H9 (cell line): Measurements from ENCODE around the gene FAM72A. TPM values are rescaled to one million over a fixed set of nuclear protein-coding genes. Genes with fewer than 3 reads are reported as not detected.
"Not testable (repeated sequence)": the region's sequence is repeated elsewhere in the genome, so short reads cannot be mapped to it uniquely, and the experiment has no call there.

Source experiments
- DNase-seq: peaks from one replicate; pipeline ENCODE4 v3.0.0-alpha.2; 2017
- H2AFZ ChIP-seq: one replicate; pipeline ENCODE4 v1.6.1; 2013; ENCODE audit warnings: mild to moderate bottlenecking, low read length, control low read depth, moderate library complexity
- H2AK5ac ChIP-seq: 2 replicates; pipeline ENCODE4 v1.6.1; 2013; ENCODE audit warnings: low read length, control low read depth, mixed read lengths; ENCODE audit not compliant: insufficient read length
- H2BK120ac ChIP-seq: one replicate; pipeline ENCODE4 v1.6.1; 2013; ENCODE audit warnings: low read depth, mild to moderate bottlenecking, low read length, control low read depth, inconsistent platforms; ENCODE audit not compliant: poor library complexity, severe bottlenecking
- H2BK12ac ChIP-seq: 2 replicates; pipeline ENCODE4 v1.6.1; 2013; ENCODE audit warnings: low read length, control low read depth, mixed read lengths, low read depth; ENCODE audit not compliant: insufficient read length
- H2BK15ac ChIP-seq: 2 replicates; pipeline ENCODE4 v1.6.1; 2013; ENCODE audit warnings: low read depth, low read length, control low read depth
- H2BK20ac ChIP-seq: one replicate; pipeline ENCODE4 v1.6.1; 2013; ENCODE audit warnings: low read depth, mild to moderate bottlenecking, low read length, control low read depth, inconsistent platforms; ENCODE audit not compliant: poor library complexity, severe bottlenecking
- H2BK5ac ChIP-seq: 2 replicates; pipeline ENCODE4 v1.6.1; 2013; ENCODE audit warnings: low read length, control low read depth, mixed read lengths; ENCODE audit not compliant: insufficient read length
- H3K14ac ChIP-seq: 2 replicates; pipeline ENCODE4 v1.6.1; 2013; ENCODE audit warnings: low read length, control low read depth; ENCODE audit not compliant: insufficient read depth
- H3K18ac ChIP-seq: 2 replicates; pipeline ENCODE4 v1.6.1; 2013; ENCODE audit warnings: low read depth, mild to moderate bottlenecking, mixed read lengths, low read length, control low read depth; ENCODE audit not compliant: insufficient read length
- H3K23ac ChIP-seq: 2 replicates; pipeline ENCODE4 v1.6.1; 2013; ENCODE audit warnings: low read length, control low read depth, mixed read lengths, low read depth; ENCODE audit not compliant: insufficient read length
- H3K23me2 ChIP-seq: 2 replicates; pipeline ENCODE4 v1.6.1; 2013; ENCODE audit warnings: low read depth, mild to moderate bottlenecking, mixed read lengths, low read length, control low read depth; ENCODE audit not compliant: insufficient read length, poor library complexity, severe bottlenecking
- H3K27ac ChIP-seq: 2 replicates; pipeline ENCODE4 v1.5.1; 2013; ENCODE audit warnings: low read length, control low read depth, mixed read lengths, low read depth; ENCODE audit not compliant: insufficient read length
- H3K27me3 ChIP-seq: 2 replicates; pipeline ENCODE4 v1.6.1; 2013; ENCODE audit warnings: low read length, control low read depth, inconsistent platforms; ENCODE audit not compliant: insufficient read depth
- H3K4ac ChIP-seq: 2 replicates; pipeline ENCODE4 v1.6.1; 2013; ENCODE audit warnings: low read depth, mild to moderate bottlenecking, control low read depth, inconsistent platforms, low read length, moderate library complexity
- H3K4me1 ChIP-seq: 2 replicates; pipeline ENCODE4 v1.6.1; 2013; ENCODE audit warnings: low read length, control low read depth, inconsistent platforms; ENCODE audit not compliant: insufficient read depth
- H3K4me2 ChIP-seq: 2 replicates; pipeline ENCODE4 v1.6.1; 2013; ENCODE audit warnings: low read length, control low read depth, mixed read lengths; ENCODE audit not compliant: insufficient read length, insufficient read depth
- H3K56ac ChIP-seq: 2 replicates; pipeline ENCODE4 v1.6.1; 2013; ENCODE audit warnings: low read depth, mild to moderate bottlenecking, mixed read lengths, low read length, control low read depth; ENCODE audit not compliant: insufficient read length
- H3K79me1 ChIP-seq: 2 replicates; pipeline ENCODE4 v1.6.1; 2013; ENCODE audit warnings: low read depth, mild to moderate bottlenecking, moderate library complexity, low read length, control low read depth, inconsistent platforms; ENCODE audit not compliant: insufficient read depth, poor library complexity, severe bottlenecking
- H3K79me2 ChIP-seq: 2 replicates; pipeline ENCODE4 v1.6.1; 2013; ENCODE audit warnings: low read length, control low read depth, inconsistent platforms; ENCODE audit not compliant: insufficient read depth
- H3K9ac ChIP-seq: 2 replicates; pipeline ENCODE4 v1.6.1; 2013; ENCODE audit warnings: low read length, control low read depth, mixed read lengths; ENCODE audit not compliant: insufficient read length; ENCODE audit errors: extremely low read depth
- H3K9me3 ChIP-seq: one replicate; pipeline ENCODE4 v1.6.1; 2013; ENCODE audit warnings: low read depth, low read length, inconsistent platforms; ENCODE audit not compliant: control insufficient read depth
- H3T11ph ChIP-seq: one replicate; pipeline ENCODE4 v1.6.1; 2013; ENCODE audit warnings: mild to moderate bottlenecking, low read length, control low read depth, inconsistent platforms
- H4K20me1 ChIP-seq: one replicate; pipeline ENCODE4 v1.6.1; 2013; ENCODE audit not compliant: control insufficient read depth, insufficient read length, insufficient read depth
- H4K5ac ChIP-seq: 2 replicates; pipeline ENCODE4 v1.6.1; 2013; ENCODE audit warnings: low read depth, mild to moderate bottlenecking, mixed read lengths, low read length, control low read depth; ENCODE audit not compliant: insufficient read length
- H4K8ac ChIP-seq: replicated peaks from 2 replicates; pipeline ENCODE4 v1.6.1; 2013; ENCODE audit warnings: low read length, control low read depth, mixed read lengths, low read depth; ENCODE audit not compliant: insufficient read length
- H4K91ac ChIP-seq: 2 replicates; pipeline ENCODE4 v1.6.1; 2013; ENCODE audit warnings: low read depth, mild to moderate bottlenecking, moderate library complexity, mixed read lengths, low read length, control low read depth; ENCODE audit not compliant: insufficient read length
- H3K27ac Mint-ChIP-seq, 3 experiments: 2 replicates in 2 of 3; 3 replicates in 1 of 3; pipeline ENCODE4 v1.8.0; 2020 to 2021; ENCODE audit warnings: mixed read lengths in 3 of 3, mild to moderate bottlenecking in 1 of 3, moderate library complexity in 1 of 3
- H3K27me3 Mint-ChIP-seq: 2 replicates; pipeline ENCODE4 v1.8.0; 2021; ENCODE audit warnings: low read depth, mild to moderate bottlenecking, moderate library complexity, mixed read lengths
- H3K36me3 Mint-ChIP-seq, 3 experiments: 2 replicates in 2 of 3; 3 replicates in 1 of 3; pipeline ENCODE4 v1.8.0; 2020 to 2021; ENCODE audit warnings: low read depth in 3 of 3, mixed read lengths in 3 of 3; ENCODE audit not compliant: insufficient read depth in 1 of 3
- H3K4me1 Mint-ChIP-seq, 2 experiments: 2 replicates each; pipeline ENCODE4 v1.8.0; 2020; ENCODE audit warnings: mixed read lengths in 2 of 2
- H3K4me3 Mint-ChIP-seq, 2 experiments: 2 replicates in 1 of 2; 3 replicates in 1 of 2; pipeline ENCODE4 v1.8.0; 2020 to 2021; ENCODE audit warnings: mild to moderate bottlenecking in 2 of 2, mixed read lengths in 2 of 2, moderate library complexity in 1 of 2
- H3K9me3 Mint-ChIP-seq, 2 experiments: 2 replicates in 1 of 2; 3 replicates in 1 of 2; pipeline ENCODE4 v1.8.0; 2020; ENCODE audit warnings: mild to moderate bottlenecking in 2 of 2, mixed read lengths in 2 of 2, moderate library complexity in 1 of 2
- WGBS: extraction: QIAGEN DNeasy Blood & Tissue Kit; methylation state at CpG from one replicate; pipeline ENCODE4 v1.1.7; 2013; ENCODE audit warnings: missing lambda C conversion rate, low lambda C conversion rate, mixed read lengths; ENCODE audit not compliant: insufficient read length; ENCODE audit errors: extremely low coverage; 5-methylcytosine and 5-hydroxymethylcytosine counted together
- total RNA-seq: library from RNA; stranded (reverse); gene quantifications from 2 replicates; pipeline ENCODE4 v1.2.1, GENCODE V29; 2021

FAM72A gene
- total RNA-seq, 1 experiment from 2014 or later, result 10.5 TPM

GRCh38 chr1:206235190-206235589 lies 32.6 kb upstream of the FAM72A start:
- H2BK20ac ChIP-seq, H3K23ac ChIP-seq, H2BK120ac ChIP-seq, H3K23me2 ChIP-seq, H3T11ph ChIP-seq, H2BK5ac ChIP-seq, H2BK15ac ChIP-seq, H3K27me3 ChIP-seq, H4K5ac ChIP-seq, H4K91ac ChIP-seq, H2BK12ac ChIP-seq, H3K4me1 Mint-ChIP-seq, H3K27ac Mint-ChIP-seq, H4K20me1 ChIP-seq, H3K27me3 Mint-ChIP-seq, H3K4me2 ChIP-seq, H3K36me3 Mint-ChIP-seq, H3K9me3 Mint-ChIP-seq, H3K9ac ChIP-seq, H3K4ac ChIP-seq, H3K56ac ChIP-seq, H3K18ac ChIP-seq, H3K9me3 ChIP-seq, DNase-seq, H3K79me2 ChIP-seq, H2AFZ ChIP-seq, H3K4me1 ChIP-seq, H4K8ac ChIP-seq, H3K14ac ChIP-seq, H3K27ac ChIP-seq, H2AK5ac ChIP-seq, H3K4me3 Mint-ChIP-seq, H3K79me1 ChIP-seq: not testable (repeated sequence)
- WGBS, result no CpG with 5 or more reads among the region's 2 CpGs

- H2BK5ac ChIP-seq, H3K4me3 Mint-ChIP-seq, H4K8ac ChIP-seq, H4K91ac ChIP-seq, H3K9ac ChIP-seq, H3K27me3 Mint-ChIP-seq, H3K27ac ChIP-seq, H3K4me1 Mint-ChIP-seq, H3K18ac ChIP-seq, H3K56ac ChIP-seq, H3T11ph ChIP-seq, H3K14ac ChIP-seq, H2BK20ac ChIP-seq, H3K9me3 ChIP-seq, H3K9me3 Mint-ChIP-seq, H3K4me1 ChIP-seq, H2BK15ac ChIP-seq, H4K5ac ChIP-seq, H3K27ac Mint-ChIP-seq, H3K23me2 ChIP-seq, H2AK5ac ChIP-seq, H3K23ac ChIP-seq, H2AFZ ChIP-seq, H3K27me3 ChIP-seq, H2BK120ac ChIP-seq, H4K20me1 ChIP-seq, H3K79me1 ChIP-seq, H3K79me2 ChIP-seq, H3K36me3 Mint-ChIP-seq, H3K4me2 ChIP-seq, H2BK12ac ChIP-seq, DNase-seq, H3K4ac ChIP-seq: not testable (repeated sequence)
- no CpG with 5 or more reads among the region's 3 CpGs for WGBS
Observed at GRCh38 chr1:206234189-206234916, 31.7 kb upstream of the FAM72A start.
